Measurements from ENCODE around the gene LDLR.

GRCh38 chr19:11054628-11055027, 34.6 kb upstream of the LDLR start:
- TF ChIP-seq CTCF (IDR thresholded peaks at IDR 0.05 in 4 of 5, conservative IDR thresholded peaks at IDR 0.05 in 1 of 5) (no peak), POLR2A (IDR thresholded peaks at IDR 0.05) (no peak)

All from gastrocnemius medialis (tissue), 4 donors.